ENCODE measurements around the gene CLTRN.
"Not testable (repeated sequence)": the region's sequence is repeated elsewhere in the genome, so short reads cannot be mapped to it uniquely, and the experiment has no call there.

CLTRN gene

GRCh38 chrX:15673970-15674369, 9.4 kb upstream of the CLTRN start:
- no peak overlapping the region for H2AFZ ChIP-seq (ENCODE audit: low read depth, low read length)
- peak overlapping the region; percentile 98 for H3K9ac ChIP-seq (ENCODE audit: low read length)
- no peak overlapping the region for H2AK5ac ChIP-seq (ENCODE audit: low read length, severe bottlenecking)
- DNase-seq, result no peak
- no peak overlapping the region for H3K23ac ChIP-seq (ENCODE audit: low read length in 2 of 2)
- no peak overlapping the region for H2BK12ac ChIP-seq (ENCODE audit: low read length in 2 of 2)
- no peak overlapping the region for H2BK5ac ChIP-seq (ENCODE audit: low read depth, low read length, poor library complexity, severe bottlenecking)
- no peak overlapping the region for H2BK15ac ChIP-seq (ENCODE audit: low read depth, poor library complexity, severe bottlenecking)
- H3K14ac ChIP-seq (ENCODE audit: low read length in 2 of 2), result no peak overlapping the region
- H3K27me3 ChIP-seq (ENCODE audit: control insufficient read depth in 1 of 2, insufficient read depth in 1 of 2, low read length in 2 of 2), result peaks cover 0 to 24% of the 10 kb centered on the region in 2 experiments
- no peak overlapping the region for H3K4ac ChIP-seq (ENCODE audit: low read depth in 1 of 2, low read length in 2 of 2)
- H2BK120ac ChIP-seq (ENCODE audit: low read depth, low read length), result no peak overlapping the region
- peaks cover 3% of the 10 kb centered on the region for H3K4me1 ChIP-seq (ENCODE audit: control insufficient read depth, insufficient read depth, low read depth, low read length)
- H3K4me3 ChIP-seq (ENCODE audit: insufficient read depth in 1 of 2, low read depth in 1 of 2, low read length in 2 of 2), result peak overlapping the region in 1 of 2 experiments; percentile 89
- H4K8ac ChIP-seq (ENCODE audit: low read length), result peak overlapping the region; percentile 69
- H3K18ac ChIP-seq (ENCODE audit: low read depth in 1 of 2, low read length in 2 of 2), result no peak overlapping the region
- H4K91ac ChIP-seq (ENCODE audit: low read length), result no peak overlapping the region
- no peaks in the 10 kb centered on the region for H3K9me3 ChIP-seq (ENCODE audit: control insufficient read depth, low read length)
- peaks cover 0 to 4% of the 10 kb centered on the region in 2 experiments for H3K36me3 ChIP-seq (ENCODE audit: control insufficient read depth in 1 of 2, insufficient read depth in 2 of 2, low read depth in 1 of 2, low read length in 2 of 2)
- 70% methylated on average over 3 of the region's 3 CpGs for WGBS
- no peak overlapping the region for H3K27ac ChIP-seq (ENCODE audit: low read length, poor library complexity, severe bottlenecking)
- no peaks in the 10 kb centered on the region for H3K79me1 ChIP-seq (replicated peaks; ENCODE audit: low read length, poor library complexity, severe bottlenecking)
- peak overlapping the region; percentile 75 for H3K4me2 ChIP-seq (ENCODE audit: low read length, poor library complexity, severe bottlenecking)

GRCh38 chrX:15672881-15673280, 8.3 kb upstream of the CLTRN start:
- WGBS, result 94% methylated on average over 2 of the region's 4 CpGs
- H2BK5ac ChIP-seq (ENCODE audit: low read depth, low read length, poor library complexity, severe bottlenecking), result no peak overlapping the region

GRCh38 chrX:15663439-15663838, 1.2 kb downstream of the CLTRN start:
- no peaks in the 10 kb centered on the region for H3K4me1 ChIP-seq (ENCODE audit: control insufficient read depth, insufficient read depth, low read depth, low read length)
- H3K9ac ChIP-seq (ENCODE audit: low read length), result no peak overlapping the region
- no peak overlapping the region for H2BK15ac ChIP-seq (ENCODE audit: low read depth, poor library complexity, severe bottlenecking)
- no peak overlapping the region for H3K4ac ChIP-seq (ENCODE audit: low read depth in 1 of 2, low read length in 2 of 2)
- no peaks in the 10 kb centered on the region for H3K9me3 ChIP-seq (ENCODE audit: control insufficient read depth, low read length)
- no peak overlapping the region for H3K23ac ChIP-seq (ENCODE audit: low read length in 2 of 2)
- H2BK5ac ChIP-seq (ENCODE audit: low read depth, low read length, poor library complexity, severe bottlenecking), result no peak overlapping the region
- no peak overlapping the region for H4K91ac ChIP-seq (ENCODE audit: low read length)
- no peak overlapping the region for H2AK5ac ChIP-seq (ENCODE audit: low read length, severe bottlenecking)
- no peak overlapping the region for H3K18ac ChIP-seq (ENCODE audit: low read depth in 1 of 2, low read length in 2 of 2)
- no peaks in the 10 kb centered on the region for H3K36me3 ChIP-seq (ENCODE audit: control insufficient read depth in 1 of 2, insufficient read depth in 2 of 2, low read depth in 1 of 2, low read length in 2 of 2)
- H3K4me2 ChIP-seq (ENCODE audit: low read length, poor library complexity, severe bottlenecking), result no peak overlapping the region
- H3K79me1 ChIP-seq (replicated peaks; ENCODE audit: low read length, poor library complexity, severe bottlenecking), result no peaks in the 10 kb centered on the region
- H3K27ac ChIP-seq (ENCODE audit: low read length, poor library complexity, severe bottlenecking), result no peak overlapping the region
- no peak overlapping the region for H2BK120ac ChIP-seq (ENCODE audit: low read depth, low read length)
- H3K4me3 ChIP-seq (ENCODE audit: insufficient read depth in 1 of 2, low read depth in 1 of 2, low read length in 2 of 2), result no peak overlapping the region
- WGBS, result 83% methylated on average over 1 of the region's 1 CpG
- no peak overlapping the region for H3K14ac ChIP-seq (ENCODE audit: low read length in 2 of 2)
- no peak overlapping the region for H2AFZ ChIP-seq (ENCODE audit: low read depth, low read length)
- DNase-seq, result no peak
- H2BK12ac ChIP-seq (ENCODE audit: low read length in 2 of 2), result no peak overlapping the region
- peaks cover 0 to 86% of the 10 kb centered on the region in 2 experiments for H3K27me3 ChIP-seq (ENCODE audit: control insufficient read depth in 1 of 2, insufficient read depth in 1 of 2, low read length in 2 of 2)
- no peak overlapping the region for H4K8ac ChIP-seq (ENCODE audit: low read length)

More at GRCh38 chrX:15672881-15673280, 8.3 kb upstream of the CLTRN start:
- H3K9ac ChIP-seq (ENCODE audit: low read length), result no peak overlapping the region
- H3K27ac ChIP-seq (ENCODE audit: low read length, poor library complexity, severe bottlenecking), result no peak overlapping the region
- no peak overlapping the region for H3K4ac ChIP-seq (ENCODE audit: low read depth in 1 of 2, low read length in 2 of 2)
- H3K4me1 ChIP-seq (ENCODE audit: control insufficient read depth, insufficient read depth, low read depth, low read length), result peaks cover 3% of the 10 kb centered on the region
- H2BK120ac ChIP-seq (ENCODE audit: low read depth, low read length), result no peak overlapping the region
- no peak overlapping the region for H2AK5ac ChIP-seq (ENCODE audit: low read length, severe bottlenecking)
- H3K14ac ChIP-seq (ENCODE audit: low read length in 2 of 2), result no peak overlapping the region
- no peaks in the 10 kb centered on the region for H3K36me3 ChIP-seq (ENCODE audit: control insufficient read depth in 1 of 2, insufficient read depth in 2 of 2, low read depth in 1 of 2, low read length in 2 of 2)
- H2BK12ac ChIP-seq (ENCODE audit: low read length in 2 of 2), result no peak overlapping the region
- no peak overlapping the region for H2BK15ac ChIP-seq (ENCODE audit: low read depth, poor library complexity, severe bottlenecking)
- H3K79me1 ChIP-seq (replicated peaks; ENCODE audit: low read length, poor library complexity, severe bottlenecking), result no peaks in the 10 kb centered on the region
- DNase-seq, result no peak
- no peak overlapping the region for H4K91ac ChIP-seq (ENCODE audit: low read length)
- H4K8ac ChIP-seq (ENCODE audit: low read length), result no peak overlapping the region
- H3K4me3 ChIP-seq (ENCODE audit: insufficient read depth in 1 of 2, low read depth in 1 of 2, low read length in 2 of 2), result no peak overlapping the region
- no peak overlapping the region for H3K4me2 ChIP-seq (ENCODE audit: low read length, poor library complexity, severe bottlenecking)
- no peak overlapping the region for H3K18ac ChIP-seq (ENCODE audit: low read depth in 1 of 2, low read length in 2 of 2)
- no peak overlapping the region for H3K23ac ChIP-seq (ENCODE audit: low read length in 2 of 2)
- H3K27me3 ChIP-seq (ENCODE audit: control insufficient read depth in 1 of 2, insufficient read depth in 1 of 2, low read length in 2 of 2), result peaks cover 0 to 32% of the 10 kb centered on the region in 2 experiments
- no peak overlapping the region for H2AFZ ChIP-seq (ENCODE audit: low read depth, low read length)
- H3K9me3 ChIP-seq (ENCODE audit: control insufficient read depth, low read length), result no peaks in the 10 kb centered on the region

GRCh38 chrX:15654804-15655203, 9.8 kb downstream of the CLTRN start:
- H3K9ac ChIP-seq (ENCODE audit: low read length); H2AK5ac ChIP-seq (ENCODE audit: low read length, severe bottlenecking); H3K4me3 ChIP-seq (ENCODE audit: insufficient read depth in 1 of 2, low read depth in 1 of 2, low read length in 2 of 2); H3K79me1 ChIP-seq (replicated peaks; ENCODE audit: low read length, poor library complexity, severe bottlenecking); H3K14ac ChIP-seq (ENCODE audit: low read length in 2 of 2); H2AFZ ChIP-seq (ENCODE audit: low read depth, low read length); H2BK15ac ChIP-seq (ENCODE audit: low read depth, poor library complexity, severe bottlenecking); H4K8ac ChIP-seq (ENCODE audit: low read length); H4K91ac ChIP-seq (ENCODE audit: low read length); DNase-seq; H3K27ac ChIP-seq (ENCODE audit: low read length, poor library complexity, severe bottlenecking); H3K18ac ChIP-seq (ENCODE audit: low read depth in 1 of 2, low read length in 2 of 2); H3K4me2 ChIP-seq (ENCODE audit: low read length, poor library complexity, severe bottlenecking); H3K9me3 ChIP-seq (ENCODE audit: control insufficient read depth, low read length); H2BK120ac ChIP-seq (ENCODE audit: low read depth, low read length); H3K23ac ChIP-seq (ENCODE audit: low read length in 2 of 2); H2BK5ac ChIP-seq (ENCODE audit: low read depth, low read length, poor library complexity, severe bottlenecking); H3K4ac ChIP-seq (ENCODE audit: low read depth in 1 of 2, low read length in 2 of 2); H2BK12ac ChIP-seq (ENCODE audit: low read length in 2 of 2); H3K36me3 ChIP-seq (ENCODE audit: control insufficient read depth in 1 of 2, insufficient read depth in 2 of 2, low read depth in 1 of 2, low read length in 2 of 2); H3K4me1 ChIP-seq (ENCODE audit: control insufficient read depth, insufficient read depth, low read depth, low read length): not testable (repeated sequence)
- WGBS, result 100% methylated on average over 1 of the region's 6 CpGs
- H3K27me3 ChIP-seq (ENCODE audit: control insufficient read depth in 1 of 2, insufficient read depth in 1 of 2, low read length in 2 of 2), result peaks cover 0 to 67% of the 10 kb centered on the region in 2 experiments
